Muscle of arm (tissue), 12 donors: ENCODE measurements around the gene PJA1. TPM values are rescaled to one million over a fixed set of nuclear protein-coding genes. Genes with fewer than 3 reads are reported as not detected.

ENCODE experiments used
- DNase-seq: peaks from one replicate; pipeline ENCODE4 v3.0.0-alpha.2; 2013
- polyA plus RNA-seq, 12 donors: library from polyadenylated mRNA; unstranded; fragments of 120-200 nt; gene quantifications; one replicate each; pipeline ENCODE4 v1.2.1, GENCODE V29; 2013; ENCODE audit not compliant: insufficient read length in 12 of 12

Gene PJA1
- polyA plus RNA-seq, 12 donors: 68.4 to 104 (median 89.3) TPM; not detected in 1

DNA sequence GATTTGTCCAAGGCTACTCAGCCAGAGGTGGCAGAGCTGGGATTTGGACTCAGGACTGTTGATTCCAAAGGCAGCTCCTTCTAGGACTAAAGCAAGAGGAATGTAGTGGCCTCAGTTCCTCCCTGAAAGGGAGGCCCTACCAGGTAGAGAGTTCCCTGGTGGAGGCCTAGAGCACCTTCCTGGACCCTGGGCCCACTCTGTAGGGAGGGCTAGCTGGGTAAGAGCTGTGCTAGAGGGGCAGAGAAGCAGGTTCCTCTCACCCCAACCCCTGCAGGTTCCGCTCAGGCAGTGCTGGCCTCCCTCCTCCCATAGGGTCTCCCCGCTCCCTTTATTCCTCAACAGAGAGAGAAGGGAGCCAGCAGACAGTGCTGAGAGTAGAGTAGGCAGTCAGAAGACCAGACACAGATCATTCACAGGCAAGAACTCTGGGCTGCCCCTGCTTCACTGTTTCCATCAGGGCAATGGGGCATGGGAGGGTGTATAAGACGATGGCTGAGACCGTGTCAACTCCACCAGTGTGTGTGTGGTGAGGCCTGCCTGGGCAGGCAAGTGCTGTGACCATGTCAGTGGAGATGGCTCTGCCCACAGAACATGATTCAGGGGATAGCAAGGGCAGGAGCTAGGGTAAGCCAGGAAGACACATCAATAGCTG, 12.4 kb upstream of the PJA1 start:
- no peak for DNase-seq

DNA sequence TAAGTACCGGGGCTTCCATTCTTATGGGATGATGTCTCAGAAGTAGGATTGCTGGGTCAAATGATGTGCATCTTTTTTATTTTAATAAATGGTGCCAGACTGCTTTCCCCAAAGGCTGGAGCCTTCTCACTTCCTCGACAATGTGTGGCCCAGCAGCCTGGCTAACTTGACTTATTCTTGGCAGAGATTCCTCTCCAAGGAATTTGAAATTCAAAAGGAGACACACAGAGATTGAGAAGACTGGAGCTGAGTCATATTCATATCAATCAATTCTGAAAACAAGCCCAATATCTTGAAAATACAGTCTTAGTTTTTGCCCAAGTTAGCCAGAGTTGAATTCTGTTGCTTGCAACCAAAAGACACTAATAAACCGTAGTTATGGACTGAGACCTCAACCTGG, 10.8 kb upstream of the PJA1 start:
- DNase-seq: no peak

DNA sequence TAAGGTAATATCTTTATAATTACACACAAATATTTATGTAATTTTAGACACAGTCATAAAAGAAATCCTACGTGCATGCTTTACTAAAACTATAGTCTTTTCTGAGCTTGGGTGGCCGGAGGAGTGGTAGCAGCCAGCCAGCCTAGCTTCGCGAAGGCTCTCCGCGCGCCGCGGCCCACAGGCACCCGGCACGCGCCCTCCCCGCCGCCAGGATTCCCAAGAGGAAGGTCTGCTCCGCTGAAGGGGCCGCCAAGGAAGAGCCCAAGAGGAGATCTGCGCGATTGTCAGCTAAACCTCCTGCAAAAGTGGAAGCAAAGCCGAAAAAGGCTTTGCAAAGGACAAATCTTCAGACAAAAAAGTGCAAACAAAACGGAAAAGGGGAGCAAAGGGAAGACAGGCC, 8.7 kb upstream of the PJA1 start:
- no peak for DNase-seq

DNA sequence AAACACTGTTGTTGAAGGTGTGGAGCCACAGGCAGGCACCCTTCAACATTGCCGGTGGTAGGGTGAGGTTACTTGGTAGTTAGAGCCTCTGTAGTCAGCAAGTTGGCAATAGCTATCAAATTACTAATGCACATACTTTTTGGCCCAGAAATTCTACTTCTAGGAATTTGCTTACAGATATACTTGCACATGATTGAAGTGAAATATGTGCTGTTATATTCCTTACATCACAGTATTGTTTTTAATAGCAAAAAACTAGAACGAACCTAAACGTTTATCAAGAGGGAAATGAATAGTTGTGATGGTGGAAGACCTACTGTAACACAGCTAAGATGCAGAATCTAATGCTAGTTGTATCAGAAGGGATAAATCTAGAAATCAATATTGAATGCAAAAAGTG, 7.7 kb upstream of the PJA1 start:
- no peak for DNase-seq

DNA sequence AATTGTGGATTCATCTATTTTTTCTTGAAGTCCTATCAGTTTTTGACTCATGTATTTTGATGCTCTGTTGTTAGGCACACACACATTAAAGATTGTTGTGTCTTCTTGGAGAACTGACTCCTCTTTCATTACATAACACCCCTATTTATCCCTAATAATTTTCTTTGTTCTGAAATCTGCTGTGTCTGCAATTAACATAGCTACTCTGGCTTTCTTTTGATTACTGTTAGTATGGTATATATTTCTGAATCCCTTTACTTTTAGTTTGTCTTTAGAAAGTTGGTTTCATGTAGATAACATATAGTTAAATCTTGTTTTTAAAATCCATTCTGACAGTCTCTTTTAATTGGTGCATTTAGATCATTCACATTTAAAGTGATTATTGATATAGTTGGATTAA, 5.1 kb upstream of the PJA1 start:
- DNase-seq: no peak

DNA sequence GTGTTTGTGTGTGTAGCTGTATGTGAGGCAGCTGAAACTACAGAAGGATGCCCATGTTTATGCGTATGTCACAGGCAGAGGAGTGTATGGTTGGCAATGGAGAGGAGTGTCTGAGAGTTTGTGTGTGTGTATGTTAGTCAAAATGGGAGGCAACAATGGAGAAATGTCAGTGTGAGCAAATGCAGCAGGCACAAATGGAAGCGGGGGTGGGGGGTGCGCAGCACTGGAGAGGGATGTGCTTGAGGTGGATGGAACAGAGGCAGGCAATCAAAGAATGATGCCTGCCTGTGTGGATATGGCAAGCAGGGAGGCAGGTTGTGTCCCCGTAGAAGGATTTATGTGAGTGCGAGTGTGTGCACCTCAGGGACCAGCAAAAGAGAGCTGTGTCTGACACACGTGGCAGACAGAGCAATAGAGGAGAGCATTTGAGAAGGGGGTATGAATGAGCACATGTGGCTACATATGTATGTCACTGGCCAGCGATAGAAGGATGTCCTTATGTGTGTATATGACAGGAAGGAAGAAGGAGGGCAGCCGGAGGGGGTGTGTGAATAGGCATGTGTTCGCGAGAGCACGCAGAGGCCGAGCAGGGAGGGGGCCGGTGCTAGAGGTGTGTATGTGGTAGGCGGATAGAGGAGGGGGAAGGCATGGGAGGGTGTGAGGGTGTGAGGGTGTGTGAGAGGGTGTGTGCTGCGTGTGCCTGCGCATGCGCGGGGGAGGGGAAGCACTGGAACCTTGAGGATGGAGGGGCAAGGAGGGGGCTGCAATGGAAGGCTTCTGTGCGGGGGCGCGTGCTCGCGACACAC, 1.1 kb downstream of the PJA1 start:
- no peak for DNase-seq

DNA sequence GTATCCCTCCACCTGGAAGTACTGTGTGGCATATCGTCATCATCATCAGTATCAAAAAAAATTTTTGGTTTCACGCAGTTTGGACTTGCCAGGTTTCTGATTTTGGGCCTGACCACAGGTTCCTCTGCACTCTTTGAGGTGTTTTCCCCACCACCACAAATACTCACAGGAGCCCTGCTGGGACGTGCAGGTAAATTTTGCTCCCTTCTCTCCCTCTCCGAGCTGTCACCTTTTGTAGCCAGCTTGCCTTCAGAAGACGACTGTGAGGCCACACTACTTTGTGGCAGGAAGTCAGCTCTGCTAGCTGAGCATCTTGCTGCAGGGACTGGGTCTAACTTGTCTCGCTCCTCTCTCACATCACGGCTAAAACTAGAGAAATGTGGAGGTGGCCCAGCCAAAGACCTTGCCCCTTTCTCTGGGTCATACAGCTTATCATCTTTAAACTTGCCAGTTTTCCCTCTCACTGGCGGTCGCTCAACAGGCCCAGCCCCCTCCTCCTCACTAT, 2.8 kb downstream of the PJA1 start:
- DNase-seq: no peak

DNA sequence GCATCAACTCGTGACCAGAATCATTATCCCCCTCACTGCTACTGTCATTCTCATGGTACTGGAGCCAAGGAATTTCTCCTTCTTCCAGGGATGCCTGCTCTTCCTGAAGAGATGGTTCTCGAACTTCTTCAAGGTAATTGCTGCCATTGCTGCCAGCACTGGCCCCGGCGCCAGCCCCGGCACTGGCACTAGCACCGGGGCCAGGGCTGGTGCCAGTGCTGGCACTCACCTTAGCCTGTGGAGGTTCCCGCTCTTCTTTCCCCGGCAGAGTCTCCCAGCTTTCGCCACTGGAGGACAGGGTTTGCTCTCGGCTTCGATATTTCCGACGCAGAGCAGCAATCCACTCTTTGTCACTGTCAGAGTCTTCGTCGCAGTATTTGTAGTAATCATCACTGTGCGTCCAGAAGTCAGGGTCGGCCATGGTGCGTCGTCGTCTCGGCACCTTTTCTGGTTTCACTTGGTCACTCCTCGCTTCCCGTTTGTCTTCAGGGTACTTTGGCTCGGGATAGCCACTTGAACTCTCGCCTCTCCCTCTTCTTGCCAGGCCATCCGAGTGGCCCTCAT, 3.4 kb downstream of the PJA1 start:
- no peak for DNase-seq

DNA sequence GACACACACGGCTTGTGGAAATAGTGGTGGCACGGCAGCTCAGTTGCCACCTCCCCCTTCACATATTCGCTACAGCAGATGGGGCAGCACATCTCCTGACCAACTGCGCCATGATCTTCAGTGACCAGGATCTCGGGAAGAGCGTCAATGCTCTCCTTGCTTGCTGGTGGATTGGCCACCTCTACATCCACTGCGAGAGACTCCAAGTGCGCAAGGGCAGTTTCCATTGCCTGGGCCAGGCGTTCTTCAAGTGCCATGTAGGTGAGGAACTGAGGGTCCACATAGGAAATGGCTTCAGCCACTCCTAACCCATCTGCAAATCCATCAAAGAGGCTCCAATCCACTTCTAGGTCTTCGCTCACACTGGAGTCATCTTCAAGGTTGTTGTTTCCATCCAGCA, 3.9 kb downstream of the PJA1 start:
- DNase-seq: no peak

DNA sequence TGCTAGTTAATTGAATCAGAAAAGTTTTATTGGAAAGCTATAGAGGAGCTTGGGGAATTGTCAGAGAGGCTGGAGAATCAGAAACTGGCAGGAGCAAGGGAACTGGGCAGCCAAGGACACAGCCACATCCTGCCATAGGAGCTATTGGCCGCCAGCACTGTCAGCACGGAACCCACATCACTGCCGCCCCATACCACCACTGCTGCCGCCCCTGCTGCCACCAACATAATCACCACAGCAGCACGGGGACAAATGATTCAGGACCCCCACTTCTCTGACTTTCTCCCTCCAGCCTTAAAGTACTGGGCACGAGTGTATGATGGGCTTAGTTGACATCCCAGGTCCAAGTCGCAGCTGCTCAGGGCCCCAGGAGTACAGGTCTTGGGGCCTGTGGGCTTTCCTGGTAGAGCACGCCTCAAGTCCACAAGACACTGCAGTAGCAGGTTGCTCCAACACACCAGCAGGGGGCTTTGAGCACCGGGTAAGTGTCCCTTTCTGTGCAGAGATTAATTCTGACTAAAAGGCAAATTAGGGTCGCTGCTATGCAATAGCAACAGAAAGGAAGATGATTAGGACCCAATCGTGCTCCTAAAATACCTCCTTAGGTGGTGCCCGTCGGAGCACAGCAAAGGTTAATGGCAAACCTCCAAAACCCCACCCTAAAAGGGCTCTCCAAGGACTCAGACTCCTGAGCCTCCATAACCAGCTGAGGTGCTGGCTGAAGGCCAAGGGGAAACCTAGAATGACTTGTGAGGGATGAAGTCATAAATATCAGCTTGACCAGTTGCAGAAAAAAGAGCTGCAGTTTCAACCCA, 6.9 kb downstream of the PJA1 start:
- no peak for DNase-seq

DNA sequence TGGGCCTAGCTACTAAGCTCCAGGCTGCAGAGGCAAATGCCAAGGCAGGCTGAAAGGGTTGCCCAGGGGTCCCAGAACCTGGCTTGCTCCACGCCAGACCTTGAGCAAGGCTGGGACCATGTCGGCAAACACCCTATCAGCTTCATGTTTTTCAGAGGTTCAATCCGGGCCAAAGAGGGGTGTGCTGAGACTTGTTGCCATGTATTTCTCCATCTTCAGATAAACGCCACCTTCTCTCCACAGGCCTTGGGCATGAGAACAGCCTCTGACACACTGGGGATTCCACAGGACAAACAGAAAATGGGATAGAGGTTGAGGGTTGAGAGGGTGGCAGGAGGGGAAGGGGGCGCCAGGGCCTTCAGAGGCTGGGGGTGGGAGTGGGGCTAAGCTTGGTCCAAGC, 8.6 kb downstream of the PJA1 start:
- DNase-seq: no peak

DNA sequence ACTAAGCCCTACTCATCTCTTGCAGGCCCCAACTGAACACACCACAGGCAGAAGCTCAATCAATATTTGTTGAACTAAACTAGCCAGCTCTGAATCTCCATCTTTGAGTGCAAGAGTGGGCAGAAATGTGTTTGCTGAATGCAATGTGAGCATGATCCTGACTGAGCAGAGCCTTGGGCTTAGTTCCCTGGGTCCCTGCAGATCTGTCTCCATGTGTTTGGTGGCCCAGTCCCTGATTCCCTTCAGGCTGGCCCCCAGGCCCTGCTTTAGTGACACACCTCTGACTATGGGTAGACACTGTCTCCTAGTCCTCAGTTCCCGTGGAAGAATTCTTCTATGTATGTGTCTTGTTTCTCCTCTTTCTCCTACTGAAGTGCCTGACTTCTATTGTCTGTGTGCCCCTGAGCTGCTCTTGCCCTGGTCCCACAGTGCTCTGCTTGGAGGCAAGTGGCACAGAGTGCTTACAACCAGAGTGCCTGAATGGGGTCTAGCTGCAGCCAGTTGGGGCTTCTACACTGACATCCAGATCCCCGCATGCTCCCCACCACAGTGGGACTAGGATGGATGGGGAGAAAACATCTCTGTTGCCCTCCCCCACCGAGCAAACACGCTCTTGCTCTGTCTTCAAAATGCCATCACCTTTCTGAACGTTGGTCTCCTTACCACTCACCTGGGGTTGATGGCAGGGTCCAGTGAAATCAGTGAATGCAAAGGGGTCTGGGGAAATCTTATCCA, 9.3 kb downstream of the PJA1 start:
- DNase-seq: no peak

DNA sequence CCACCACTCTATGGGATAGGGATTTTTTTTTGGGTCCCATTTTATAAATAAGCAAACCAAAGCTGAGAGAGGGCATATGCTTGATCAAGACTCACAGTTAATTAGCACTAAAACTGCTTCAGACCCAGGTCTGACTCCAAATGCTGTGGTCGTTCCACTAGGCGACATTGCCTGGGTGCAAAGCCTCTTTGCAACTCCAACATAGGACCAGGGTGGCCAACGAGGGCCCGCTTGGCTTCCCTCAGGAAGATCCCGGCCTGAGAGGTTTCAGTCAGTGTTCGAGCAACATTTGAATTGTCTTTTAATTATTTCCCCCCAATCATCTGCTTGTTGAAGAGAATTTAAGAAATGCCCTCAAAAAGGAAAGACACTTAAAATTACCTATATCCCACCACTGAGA, 11.2 kb downstream of the PJA1 start:
- DNase-seq: no peak

DNA sequence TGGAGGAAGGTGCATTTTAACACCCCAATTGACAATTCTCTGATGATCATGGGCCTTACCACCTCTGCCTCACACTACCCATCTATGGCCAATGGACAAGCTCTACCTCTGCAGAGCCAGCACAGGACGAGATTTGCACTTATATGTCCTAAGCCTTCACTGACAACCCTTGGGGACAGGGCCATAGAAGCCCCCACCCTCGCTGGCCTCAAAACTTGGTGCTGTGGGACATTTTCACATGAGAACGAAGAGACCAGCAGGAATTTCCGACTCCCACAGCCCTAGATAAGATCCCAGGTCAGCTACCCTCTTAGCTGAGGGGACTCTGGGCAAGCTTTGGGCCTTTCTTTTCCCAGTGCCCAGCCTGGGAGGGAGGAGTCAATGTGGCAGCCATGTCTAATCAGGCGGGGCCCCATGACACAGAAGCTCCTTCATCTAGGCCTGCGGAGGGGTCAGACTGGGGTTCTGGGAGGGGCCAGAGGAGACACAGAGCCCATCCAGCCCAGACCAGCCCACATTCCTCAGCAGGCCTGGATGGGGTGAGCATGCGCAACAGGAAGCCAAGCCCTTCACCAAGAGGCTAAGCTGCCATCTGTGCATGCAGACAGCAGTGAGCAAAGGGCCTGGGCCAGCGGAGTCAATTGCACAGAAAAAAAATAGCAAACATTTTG, 12.1 kb downstream of the PJA1 start:
- peak; percentile 45 for DNase-seq

DNA sequence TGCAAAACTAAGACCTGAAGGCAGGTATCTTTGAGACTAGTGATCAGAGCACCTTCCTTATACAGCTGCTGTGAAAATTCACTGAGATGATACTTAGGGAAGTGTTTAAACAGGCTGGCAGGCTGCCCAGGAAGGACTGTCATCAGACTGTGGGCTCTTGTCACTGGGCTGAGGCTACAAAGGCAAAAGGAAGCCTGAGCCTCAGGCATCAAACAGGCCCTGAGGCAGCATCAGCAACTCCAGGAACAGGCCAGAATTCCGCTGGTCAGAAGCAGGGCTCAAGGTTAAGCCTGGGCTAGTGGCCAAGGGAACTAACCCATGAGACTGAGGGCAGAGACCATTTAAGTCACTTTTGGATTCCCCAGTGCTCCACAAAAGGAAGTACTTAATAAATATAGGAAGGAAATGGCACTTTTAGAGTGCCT, 12.8 kb downstream of the PJA1 start:
- DNase-seq: no peak

DNA sequence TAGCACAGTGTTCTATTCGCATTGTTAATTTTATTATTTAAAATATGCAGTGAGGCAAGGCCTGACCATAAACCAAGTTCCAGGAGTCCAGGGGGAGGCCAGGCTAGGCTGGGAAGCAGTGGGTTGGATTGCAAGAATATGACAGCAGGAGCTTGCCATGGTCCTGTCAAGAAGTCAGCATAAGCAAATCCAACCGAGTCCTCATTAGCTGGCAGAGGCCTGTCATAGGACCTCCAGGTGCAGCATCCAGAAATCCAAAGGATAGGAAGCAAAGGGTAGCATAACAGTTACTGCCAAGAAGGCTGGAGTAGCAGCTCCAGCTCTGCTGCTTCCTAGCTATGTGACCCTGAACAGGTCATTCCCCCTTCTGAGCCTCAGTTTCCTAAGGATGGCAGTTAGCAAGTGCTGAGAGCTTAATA, 13.4 kb downstream of the PJA1 start:
- DNase-seq: no peak

DNA sequence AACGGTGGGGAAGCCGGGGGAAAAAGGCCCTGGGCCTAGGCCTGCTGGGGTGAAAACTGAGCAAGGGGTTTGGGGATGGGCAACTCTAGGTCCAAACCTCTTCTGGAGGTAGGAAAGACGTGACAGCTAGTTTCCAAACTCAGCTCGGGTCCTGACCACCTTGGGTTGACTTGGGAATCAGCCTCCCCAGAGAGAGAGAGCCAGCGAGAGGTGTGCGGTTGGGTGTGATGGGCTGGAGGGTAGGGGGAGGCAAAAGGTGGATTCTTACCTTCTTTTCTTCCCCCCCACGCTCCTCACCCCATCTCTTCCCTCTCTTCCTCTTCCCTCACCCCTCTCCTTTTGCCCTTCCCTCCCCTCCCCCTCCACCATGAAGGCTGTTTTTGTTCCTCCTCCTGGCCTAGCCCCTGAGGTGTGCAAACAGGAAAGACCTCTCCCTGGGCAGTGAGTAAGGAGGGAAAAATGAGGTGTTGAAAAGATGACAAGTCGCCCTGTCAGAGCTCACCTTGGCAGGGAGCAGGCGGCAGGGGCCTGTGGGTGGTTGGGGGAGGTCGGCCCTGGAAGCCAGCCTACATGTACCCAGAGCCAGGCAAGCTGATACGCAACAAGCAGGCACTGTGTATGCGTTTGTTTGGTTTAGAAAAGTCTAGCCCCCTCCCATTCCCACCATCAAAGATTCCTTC, 14.8 kb downstream of the PJA1 start:
- no peak for DNase-seq

DNA sequence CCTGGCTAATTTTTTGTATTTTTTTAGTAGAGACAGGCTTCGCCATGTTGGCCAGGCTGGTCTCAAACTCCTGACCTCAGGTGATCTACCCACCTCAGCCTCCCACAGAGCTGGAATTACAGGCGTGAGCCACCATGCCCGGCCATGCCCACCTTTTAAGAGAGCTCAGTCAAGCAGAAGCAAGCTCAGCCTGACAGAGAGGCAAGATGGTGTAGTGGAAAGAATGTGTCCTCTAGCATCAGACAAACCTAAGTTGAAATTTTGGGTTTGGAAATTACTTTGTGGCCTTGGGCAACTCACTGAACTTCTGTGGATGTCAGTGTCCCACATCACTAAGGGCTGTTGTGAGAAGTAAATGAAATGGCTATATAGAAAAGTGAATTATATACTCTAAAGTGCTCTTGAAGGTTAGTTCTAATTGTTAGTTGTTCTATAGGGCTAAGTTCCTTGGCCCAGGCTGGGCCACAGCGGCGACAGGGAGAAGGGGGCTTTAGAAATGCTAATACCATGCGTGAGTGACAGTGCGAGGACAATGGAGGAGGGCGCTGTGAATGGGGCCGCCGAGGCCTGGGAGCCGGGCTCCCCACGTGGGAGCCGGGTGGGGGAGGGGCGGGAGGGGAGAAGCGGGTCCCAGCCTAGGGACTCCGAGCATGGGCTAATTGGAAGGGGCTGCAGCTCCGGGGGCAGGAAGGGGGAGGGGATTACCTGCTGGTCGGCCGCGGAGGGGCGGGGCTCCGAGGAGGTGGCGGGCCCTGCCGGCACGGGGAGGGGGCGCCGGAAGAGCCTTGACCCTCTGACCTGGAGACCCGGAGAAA, 15.6 kb downstream of the PJA1 start:
- no peak for DNase-seq

DNA sequence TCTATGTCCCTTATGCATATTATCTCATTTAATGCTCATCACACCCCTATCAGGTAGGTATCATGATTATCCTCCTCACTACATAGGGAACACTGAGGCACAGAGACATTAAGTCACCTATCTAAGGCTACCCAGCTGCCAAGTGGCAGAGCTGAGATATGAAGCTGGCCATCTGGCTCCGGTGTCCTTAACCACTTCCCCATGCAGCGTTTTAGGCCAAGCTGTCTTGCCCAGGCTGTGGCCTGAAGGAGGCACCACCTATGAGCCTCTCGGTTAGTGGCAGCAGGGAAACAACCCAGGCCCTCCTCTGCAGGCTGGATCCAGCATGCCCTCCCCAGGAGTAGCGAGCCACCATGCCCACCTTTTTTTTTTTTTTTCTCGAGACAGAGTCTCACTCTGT, 16.3 kb downstream of the PJA1 start:
- no peak for DNase-seq
